GM19351 (cell line): Measurements from ENCODE around the gene FAM174C.

ENCODE experiments used
- ATAC-seq: cut with Tn5 transposase; IDR thresholded peaks from one replicate; pipeline ENCODE4 v1.9.1; 2021; ENCODE audit warnings: mild to moderate bottlenecking, moderate library complexity; ENCODE audit not compliant: unreplicated experiment

FAM174C gene

DNA sequence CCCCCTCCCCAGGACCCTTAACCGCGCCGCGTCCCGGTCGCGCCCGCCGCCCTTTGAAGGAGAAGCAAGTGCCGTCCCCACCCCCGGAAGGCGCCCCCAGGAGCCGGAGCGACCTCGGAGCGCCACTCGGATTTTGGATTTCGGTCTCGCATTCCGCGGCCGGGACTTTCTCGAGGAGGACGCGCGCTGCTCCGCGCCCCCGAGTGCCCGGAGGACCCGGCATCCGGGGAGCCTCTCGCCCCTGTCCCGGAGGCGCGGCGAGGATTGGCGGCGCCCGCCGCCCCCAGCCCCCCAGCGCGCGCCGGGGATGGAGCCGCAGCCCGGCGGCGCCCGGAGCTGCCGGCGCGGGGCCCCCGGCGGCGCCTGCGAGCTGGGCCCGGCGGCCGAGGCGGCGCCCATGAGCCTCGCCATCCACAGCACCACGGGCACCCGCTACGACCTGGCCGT is 25.3 kb upstream of the FAM174C start:
- ATAC-seq, result no peak

- ATAC-seq, result no peak
Measured at GRCh38 chr19:1250437-1251260, 24.7 kb upstream of the FAM174C start.

- no peak for ATAC-seq
Measured at GRCh38 chr19:1251330-1252220, 23.8 kb upstream of the FAM174C start.

GRCh38 chr19:1252221-1252820 is 23.0 kb upstream of the FAM174C start:
- ATAC-seq, result no peak

GRCh38 chr19:1252821-1253513 is 22.4 kb upstream of the FAM174C start:
- no peak for ATAC-seq

- ATAC-seq, result no peak
Measured at GRCh38 chr19:1253514-1254080, 21.7 kb upstream of the FAM174C start.

DNA sequence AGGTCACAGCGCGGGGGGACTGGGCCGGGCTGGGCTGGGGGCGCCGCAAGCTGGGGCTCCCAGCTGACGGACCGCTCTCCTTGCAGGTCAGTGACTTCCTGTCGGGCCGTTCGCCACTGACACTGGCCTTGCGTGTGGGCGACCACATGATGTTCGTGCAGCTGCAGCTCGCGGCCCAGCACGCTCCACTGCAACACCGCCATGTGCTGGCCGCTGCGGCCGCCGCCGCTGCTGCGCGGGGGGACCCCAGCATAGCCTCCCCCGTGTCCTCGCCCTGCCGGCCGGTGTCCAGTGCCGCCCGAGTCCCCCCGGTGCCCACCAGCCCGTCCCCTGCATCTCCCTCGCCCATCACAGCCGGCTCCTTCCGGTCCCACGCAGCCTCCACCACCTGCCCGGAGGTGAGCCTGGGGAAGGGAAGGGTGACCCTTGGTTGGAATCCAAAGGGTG is 21.2 kb upstream of the FAM174C start:
- no peak for ATAC-seq

- no peak for ATAC-seq
Measured at GRCh38 chr19:1254530-1255185, 20.7 kb upstream of the FAM174C start.

GRCh38 chr19:1255186-1256161 is 19.9 kb upstream of the FAM174C start:
- ATAC-seq, result no peak

DNA sequence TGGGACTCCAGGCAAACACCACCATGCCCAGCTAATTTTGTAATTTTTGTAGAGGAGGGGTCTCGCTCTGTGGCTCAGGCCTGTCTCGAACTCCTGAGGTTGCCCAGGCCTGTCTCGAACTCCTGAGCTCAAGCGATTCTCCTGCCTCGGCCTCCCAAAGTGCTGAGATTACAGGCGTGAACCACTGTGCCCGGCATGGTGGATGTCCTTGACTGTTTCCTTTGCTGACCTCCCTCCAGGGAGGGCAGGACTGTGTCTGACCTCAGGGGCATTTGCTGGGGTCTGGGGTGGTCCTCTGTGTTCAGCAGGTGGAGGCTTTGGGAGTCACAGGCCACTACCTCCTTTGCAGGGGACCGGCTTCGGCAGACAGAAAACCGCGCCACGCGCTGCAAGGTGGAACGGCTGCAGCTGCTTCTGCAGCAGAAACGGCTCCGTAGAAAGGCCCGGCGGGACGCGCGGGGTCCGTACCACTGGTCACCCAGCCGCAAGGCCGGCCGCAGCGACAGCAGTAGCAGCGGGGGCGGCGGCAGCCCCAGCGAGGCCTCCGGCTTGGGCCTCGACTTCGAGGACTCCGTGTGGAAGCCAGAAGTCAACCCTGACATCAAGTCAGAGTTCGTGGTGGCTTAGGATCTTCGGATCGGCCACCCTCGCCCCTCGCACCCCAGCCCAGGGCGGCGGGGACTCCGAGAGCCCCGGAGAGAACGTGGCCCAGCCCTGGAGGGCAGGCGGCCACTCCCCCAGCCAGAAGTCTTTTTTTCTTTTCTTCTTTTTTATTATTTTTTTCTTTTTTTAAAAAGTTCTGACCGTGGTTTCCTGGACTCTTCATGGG is 18.5 kb upstream of the FAM174C start:
- ATAC-seq, result no peak

DNA sequence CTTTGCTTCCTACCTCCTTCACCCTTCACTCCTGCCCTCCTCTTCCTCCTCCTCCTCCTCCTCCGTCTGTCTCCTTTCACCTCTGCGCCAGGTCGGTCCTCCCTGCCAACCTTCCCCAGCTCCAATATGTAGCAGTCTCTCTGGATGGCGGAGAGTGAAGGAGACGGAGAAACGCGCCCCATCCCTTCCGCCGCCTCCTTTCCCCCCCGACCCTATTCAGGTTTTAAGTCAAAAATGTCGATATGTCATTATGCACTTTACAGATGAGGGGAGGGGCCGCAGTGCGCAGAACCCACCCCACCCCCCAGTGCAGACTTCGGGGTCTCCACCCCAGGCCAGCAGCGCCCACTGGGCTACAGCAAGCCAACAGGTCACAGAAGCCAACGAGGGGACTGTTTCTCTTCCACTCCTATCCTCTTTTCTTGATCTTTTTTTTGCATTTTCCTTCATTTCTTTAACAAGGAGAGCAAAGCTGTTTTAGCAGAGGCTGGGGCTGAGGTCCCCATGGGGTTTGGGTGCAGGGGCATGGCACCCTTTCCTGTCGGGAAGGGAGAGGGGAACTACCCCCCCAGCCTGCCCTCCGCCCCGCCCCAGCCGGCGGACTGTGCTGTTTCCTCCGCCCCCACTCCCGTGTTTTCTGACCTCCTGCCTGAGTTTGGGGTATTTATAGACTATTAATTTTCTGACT is 17.7 kb upstream of the FAM174C start:
- ATAC-seq, result no peak

GRCh38 chr19:1258163-1258492 is 17.2 kb upstream of the FAM174C start:
- ATAC-seq, result no peak

GRCh38 chr19:1258707-1259205 is 16.6 kb upstream of the FAM174C start:
- ATAC-seq, result no peak

DNA sequence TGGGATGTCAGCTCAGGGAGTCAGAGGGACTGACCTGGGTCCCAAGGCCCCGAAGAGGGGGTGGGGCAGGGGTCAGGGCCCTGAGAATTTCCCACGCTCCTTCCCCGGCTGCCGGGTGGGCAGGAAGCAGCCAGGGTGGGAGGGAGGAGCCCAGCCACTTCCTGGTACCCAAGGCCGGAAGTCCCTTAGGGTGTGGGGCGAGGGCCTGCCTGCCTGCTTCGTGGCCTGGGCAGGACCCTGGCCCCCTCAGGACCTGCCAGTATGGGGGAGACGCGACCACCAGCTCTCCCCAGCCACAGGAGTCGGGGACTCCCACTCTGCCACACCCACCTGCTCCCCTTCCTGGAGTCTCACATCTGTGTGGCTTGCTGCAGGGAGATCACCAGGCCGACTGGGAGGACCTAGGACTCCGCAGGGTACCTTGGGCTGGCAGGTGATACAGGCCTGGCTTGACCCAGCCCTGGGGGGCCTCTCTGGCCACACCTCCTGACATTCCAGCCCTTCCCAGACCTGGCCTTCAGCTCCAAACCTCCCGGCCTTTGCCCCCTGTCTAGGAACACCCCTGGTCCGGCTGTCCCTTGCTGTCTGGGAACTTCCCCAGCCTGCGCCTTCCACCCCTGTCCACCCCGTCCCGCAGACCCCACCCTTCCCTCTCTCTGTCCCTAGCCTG is 16.0 kb upstream of the FAM174C start:
- ATAC-seq, result no peak

DNA sequence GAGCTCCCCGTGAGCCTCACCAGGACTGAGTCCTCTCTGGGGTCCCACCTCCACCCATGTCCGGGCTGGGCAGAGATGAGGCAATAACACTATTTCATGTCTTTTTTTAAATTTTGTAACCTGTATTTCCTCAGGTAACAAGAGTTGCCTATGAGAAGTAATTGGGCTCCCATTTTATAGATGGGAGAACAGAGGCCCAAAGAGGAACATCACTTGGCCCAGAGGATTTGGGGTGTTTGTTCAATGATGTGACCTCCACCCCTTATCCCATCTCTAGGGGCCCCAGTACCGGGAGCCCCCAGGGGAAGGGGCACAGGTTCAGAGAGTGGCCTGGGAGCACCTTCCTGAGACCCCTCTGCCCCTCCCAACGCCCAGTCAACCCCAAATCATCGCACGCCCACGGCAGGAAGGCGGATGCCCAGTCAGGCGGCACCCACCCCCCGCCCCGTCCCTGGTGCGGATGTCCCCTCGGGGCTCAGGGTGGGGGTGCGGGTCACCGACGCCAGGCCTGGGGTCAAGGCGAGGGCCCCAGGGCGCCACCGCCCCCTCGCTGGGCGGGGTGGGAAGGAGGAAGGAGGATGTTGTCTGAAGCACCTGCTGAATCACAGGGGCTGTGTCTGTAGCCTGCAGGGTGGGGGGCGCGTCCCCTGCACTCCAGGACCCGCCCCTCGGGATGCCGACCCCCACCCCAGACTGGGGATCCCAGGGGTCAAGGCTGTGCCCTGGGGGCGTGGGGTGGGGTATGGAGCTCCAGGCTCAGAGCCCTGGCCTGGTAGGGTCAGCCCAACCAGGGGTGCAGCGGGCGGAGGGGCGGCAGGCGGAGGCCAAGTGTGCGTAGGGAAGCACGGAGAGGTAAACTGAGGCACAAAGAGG is 15.2 kb upstream of the FAM174C start:
- peak; percentile 1 for ATAC-seq
